Testis (tissue), 3 donors: Measurements from ENCODE around the gene SCO2. TPM values are rescaled to one million over a fixed set of nuclear protein-coding genes. Genes with fewer than 3 reads are reported as not detected.

Experiments used
- DNase-seq: peaks from one replicate; pipeline ENCODE4 v3.0.0-alpha.2; 2019
- H3K27ac ChIP-seq, 2 donors: fragments of 200-600 bp; sonication (generic); one replicate each; pipeline ENCODE4 v1.5.1; 2019
- H3K27me3 ChIP-seq: fragments of 200-600 bp; sonication (generic); one replicate; pipeline ENCODE4 v1.5.1; 2019
- H3K36me3 ChIP-seq: fragments of 200-600 bp; sonication (generic); one replicate; pipeline ENCODE4 v1.5.1; 2017; ENCODE audit warnings: low read depth; ENCODE audit errors: missing control alignments
- H3K4me1 ChIP-seq: fragments of 200-600 bp; sonication (generic); one replicate; pipeline ENCODE4 v1.5.1; 2019
- H3K4me3 ChIP-seq, 2 donors: fragments of 200-600 bp; sonication (generic); one replicate each; pipeline ENCODE4 v1.5.1; 2017 to 2019
- H3K9me3 ChIP-seq: fragments of 200-600 bp; sonication (generic); one replicate; pipeline ENCODE4 v1.5.1; 2017
- CTCF ChIP-seq, 3 experiments: fragments of 450-650 bp in 2 of 3; fragments of 200-600 bp in 1 of 3; sonication (generic) in 1 of 3; IDR thresholded peaks; one replicate each; pipeline ENCODE4 v1.5.1; 2016 to 2019; ENCODE audit warnings: antibody characterized with exemption in 3 of 3, mild to moderate bottlenecking in 2 of 3, moderate library complexity in 1 of 3
- POLR2A ChIP-seq: fragments of 450-650 bp; IDR thresholded peaks from one replicate; pipeline ENCODE4 v1.6.1; 2017; ENCODE audit warnings: antibody characterized with exemption, mild to moderate bottlenecking, moderate library complexity
- WGBS, 2 donors: methylation state at CpG; one replicate each; pipeline ENCODE4 v1.1.5; 2018; 5-methylcytosine and 5-hydroxymethylcytosine counted together
- intact Hi-C: fragments of 100-400 bp; cut with DNase I; formaldehyde crosslinking; loops from one replicate; pipeline ENCODE4 v1.15.1; 2023; ENCODE audit warnings: low total_unique reads
- polyA plus RNA-seq: library from polyadenylated mRNA; stranded (reverse); fragments of 350-450 nt; fragmentation: Illumina TruSeq; extraction: RNeasy Lipid Tissue Mini Kit (QIAGEN cat#74804); gene quantifications from one replicate; pipeline ENCODE4 v1.2.3, GENCODE V29; 2014; ENCODE audit warnings: low read depth, low replicate concordance; ENCODE audit not compliant: insufficient read depth
- total RNA-seq, 2 donors: library from RNA; depleted of rRNA; stranded (reverse); fragments of >200 nt; gene quantifications; one replicate each; pipeline ENCODE4 v1.2.3, GENCODE V29; 2016

Gene SCO2
- total and polyA plus RNA-seq, 3 donors from 2014 or later = 1.8 to 4.8 (median 4.1) TPM

- peak overlapping the region; percentile 37 to 50 for H3K4me3 ChIP-seq
- intact Hi-C loops = no loop called here
- H3K27ac ChIP-seq = no peak overlapping the region
- H3K27me3 ChIP-seq = no peaks in the 10 kb centered on the region
- DNase-seq = no peak
- H3K4me1 ChIP-seq = no peaks in the 10 kb centered on the region
- H3K9me3 ChIP-seq = no peaks in the 10 kb centered on the region
- no peaks in the 10 kb centered on the region for H3K36me3 ChIP-seq
- WGBS, 2 donors = 0 to 2% methylated on average over 3 to 45 of the region's 45 CpGs
- TF ChIP-seq CTCF (IDR thresholded peaks at IDR 0.05) (no peak), POLR2A (no peak)
These were observed 44.4 kb downstream of the SCO2 start for GRCh38 chr22:50481045-50481439.

GRCh38 chr22:50479721-50480120 is 45.7 kb downstream of the SCO2 start:
- H3K27me3 ChIP-seq = no peaks in the 10 kb centered on the region
- no peak for DNase-seq
- no peak overlapping the region for H3K4me3 ChIP-seq
- 70 to 79% methylated on average over 11 of the region's 11 CpGs for WGBS, 2 donors
- H3K4me1 ChIP-seq = no peaks in the 10 kb centered on the region
- no peaks in the 10 kb centered on the region for H3K36me3 ChIP-seq
- no peaks in the 10 kb centered on the region for H3K9me3 ChIP-seq
- TF ChIP-seq POLR2A (no peak), CTCF (IDR thresholded peaks at IDR 0.05) (no peak)
- no peak overlapping the region for H3K27ac ChIP-seq
- intact Hi-C loops = no loop called here

- no peaks in the 10 kb centered on the region for H3K9me3 ChIP-seq
These were observed 47.5 kb downstream of the SCO2 start for GRCh38 chr22:50477923-50478322.

GRCh38 chr22:50476868-50477267 is 48.5 kb downstream of the SCO2 start:
- Histone ChIP-seq H3K36me3 (no peaks in the 10 kb centered on the region), H3K4me3 (no peak overlapping the region), H3K9me3 (no peaks in the 10 kb centered on the region), H3K27ac (no peak overlapping the region), H3K27me3 (no peaks in the 10 kb centered on the region), H3K4me1 (peaks cover 10% of the 10 kb centered on the region)
- no peak for DNase-seq
- 82 to 86% methylated on average over 7 of the region's 7 CpGs for WGBS, 2 donors
- TF ChIP-seq CTCF (IDR thresholded peaks at IDR 0.05) (no peak), POLR2A (no peak)
- intact Hi-C loops = no loop called here

More at GRCh38 chr22:50477923-50478322, 47.5 kb downstream of the SCO2 start:
- Histone ChIP-seq H3K36me3 (no peaks in the 10 kb centered on the region), H3K27me3 (no peaks in the 10 kb centered on the region), H3K4me3 (no peak overlapping the region), H3K4me1 (peaks cover 10% of the 10 kb centered on the region), H3K27ac (no peak overlapping the region)
- TF ChIP-seq POLR2A = no peak
- TF ChIP-seq CTCF (IDR thresholded peaks at IDR 0.05) = no peak
- intact Hi-C loops = no loop called here
- WGBS, 2 donors = 92 to 93% methylated on average over 10 to 12 of the region's 12 CpGs
- DNase-seq = no peak

GRCh38 chr22:50475652-50476002 is 49.8 kb downstream of the SCO2 start:
- Histone ChIP-seq H3K27ac (no peak overlapping the region), H3K4me3 (no peak overlapping the region), H3K9me3 (no peaks in the 10 kb centered on the region), H3K4me1 (peaks cover 14% of the 10 kb centered on the region), H3K36me3 (no peaks in the 10 kb centered on the region), H3K27me3 (no peaks in the 10 kb centered on the region)
- intact Hi-C loops = no loop called here
- no peak for TF ChIP-seq CTCF (IDR thresholded peaks at IDR 0.05)
- TF ChIP-seq POLR2A = no peak
- 85 to 93% methylated on average over 6 of the region's 6 CpGs for WGBS, 2 donors
- DNase-seq = no peak
